ENCODE results near the gene EEIG1. TPM values are rescaled to one million over a fixed set of nuclear protein-coding genes. Genes with fewer than 3 reads are reported as not detected.

The EEIG1 gene
- total and polyA plus RNA-seq, 4 donors, result 15.2 to 96.3 (median 49.5) TPM

GRCh38 chr9:127953768-127954505 lies 26.9 kb downstream of the EEIG1 start:
- peaks cover 25% of the 10 kb centered on the region for H3K36me3 ChIP-seq (ENCODE audit: control insufficient read depth, insufficient read depth, low read length)
- no peaks in the 10 kb centered on the region for H3K27me3 ChIP-seq (ENCODE audit: control insufficient read depth, insufficient read depth, low read length)
- DNase-seq (ENCODE audit: low read depth in 4 of 6, low spot score in 6 of 6), result no peak
- 95% methylated on average over 16 of the region's 17 CpGs for whole genome bisulfite sequencing (ENCODE audit: insufficient coverage)
- peak overlapping the region; percentile 47 for H3K27ac ChIP-seq (ENCODE audit: low read depth, low read length)
- H3K9me3 ChIP-seq (ENCODE audit: control insufficient read depth, insufficient read depth, low read length), result peaks cover 2% of the 10 kb centered on the region
- no peak overlapping the region for H3K4me3 ChIP-seq (ENCODE audit: low read depth, low read length)
- H3K4me1 ChIP-seq (ENCODE audit: control insufficient read depth, insufficient read depth, low read length), result peaks cover 66% of the 10 kb centered on the region

- WGBS (ENCODE audit: insufficient coverage), result no CpG with 5 or more reads among the region's 1 CpG
- Histone ChIP-seq H3K4me3 (ENCODE audit: low read depth, low read length) (no peak overlapping the region), H3K27ac (ENCODE audit: low read depth, low read length) (peak overlapping the region; percentile 43), H3K4me1 (ENCODE audit: control insufficient read depth, insufficient read depth, low read length) (peaks cover 74% of the 10 kb centered on the region), H3K27me3 (ENCODE audit: control insufficient read depth, insufficient read depth, low read length) (no peaks in the 10 kb centered on the region), H3K36me3 (ENCODE audit: control insufficient read depth, insufficient read depth, low read length) (peaks cover 32% of the 10 kb centered on the region), H3K9me3 (ENCODE audit: control insufficient read depth, insufficient read depth, low read length) (peaks cover 2% of the 10 kb centered on the region)
- no peak for DNase-seq (ENCODE audit: low read depth in 4 of 6, low spot score in 6 of 6)
Measured at GRCh38 chr9:127953154-127953553, 27.6 kb downstream of the EEIG1 start.

GRCh38 chr9:127950513-127951289 lies 30.1 kb downstream of the EEIG1 start:
- Histone ChIP-seq H3K9me3 (ENCODE audit: control insufficient read depth, insufficient read depth, low read length) (no peaks in the 10 kb centered on the region), H3K4me3 (ENCODE audit: low read depth, low read length) (peak overlapping the region; percentile 24), H3K36me3 (ENCODE audit: control insufficient read depth, insufficient read depth, low read length) (peaks cover 53% of the 10 kb centered on the region), H3K27ac (ENCODE audit: low read depth, low read length) (peak overlapping the region; percentile 89), H3K4me1 (ENCODE audit: control insufficient read depth, insufficient read depth, low read length) (peaks cover 92% of the 10 kb centered on the region), H3K27me3 (ENCODE audit: control insufficient read depth, insufficient read depth, low read length) (no peaks in the 10 kb centered on the region)
- WGBS (ENCODE audit: insufficient coverage), result 20% methylated on average over 18 of the region's 21 CpGs
- DNase-seq (ENCODE audit: low read depth in 4 of 6, low spot score in 6 of 6), result peak in 3 of 6 donors; percentile 62 to 90 (median 84)

GRCh38 chr9:127949827-127950512 lies 30.8 kb downstream of the EEIG1 start:
- H3K36me3 ChIP-seq (ENCODE audit: control insufficient read depth, insufficient read depth, low read length), result peaks cover 59% of the 10 kb centered on the region
- no peaks in the 10 kb centered on the region for H3K9me3 ChIP-seq (ENCODE audit: control insufficient read depth, insufficient read depth, low read length)
- DNase-seq (ENCODE audit: low read depth in 4 of 6, low spot score in 6 of 6), result no peak
- peaks cover 92% of the 10 kb centered on the region for H3K4me1 ChIP-seq (ENCODE audit: control insufficient read depth, insufficient read depth, low read length)
- H3K4me3 ChIP-seq (ENCODE audit: low read depth, low read length), result peak overlapping the region; percentile 24
- H3K27me3 ChIP-seq (ENCODE audit: control insufficient read depth, insufficient read depth, low read length), result no peaks in the 10 kb centered on the region
- 46% methylated on average over 15 of the region's 17 CpGs for WGBS (ENCODE audit: insufficient coverage)
- peak overlapping the region; percentile 89 for H3K27ac ChIP-seq (ENCODE audit: low read depth, low read length)

- Histone ChIP-seq H3K27me3 (ENCODE audit: control insufficient read depth, insufficient read depth, low read length) (no peaks in the 10 kb centered on the region), H3K9me3 (ENCODE audit: control insufficient read depth, insufficient read depth, low read length) (no peaks in the 10 kb centered on the region), H3K4me3 (ENCODE audit: low read depth, low read length) (peak overlapping the region; percentile 24), H3K4me1 (ENCODE audit: control insufficient read depth, insufficient read depth, low read length) (peaks cover 89% of the 10 kb centered on the region), H3K27ac (ENCODE audit: low read depth, low read length) (peak overlapping the region; percentile 67), H3K36me3 (ENCODE audit: control insufficient read depth, insufficient read depth, low read length) (peaks cover 75% of the 10 kb centered on the region)
- whole genome bisulfite sequencing (ENCODE audit: insufficient coverage), result 83% methylated on average over 15 of the region's 17 CpGs
- no peak for DNase-seq (ENCODE audit: low read depth in 4 of 6, low spot score in 6 of 6)
Measured at GRCh38 chr9:127947841-127948710, 32.7 kb downstream of the EEIG1 start.

- Histone ChIP-seq H3K27me3 (ENCODE audit: control insufficient read depth, insufficient read depth, low read length) (no peaks in the 10 kb centered on the region), H3K27ac (ENCODE audit: low read depth, low read length) (peak overlapping the region; percentile 25), H3K36me3 (ENCODE audit: control insufficient read depth, insufficient read depth, low read length) (peaks cover 84% of the 10 kb centered on the region), H3K4me1 (ENCODE audit: control insufficient read depth, insufficient read depth, low read length) (peaks cover 90% of the 10 kb centered on the region), H3K4me3 (ENCODE audit: low read depth, low read length) (no peak overlapping the region), H3K9me3 (ENCODE audit: control insufficient read depth, insufficient read depth, low read length) (no peaks in the 10 kb centered on the region)
- DNase-seq (ENCODE audit: low read depth in 4 of 6, low spot score in 6 of 6), result no peak
- WGBS (ENCODE audit: insufficient coverage), result 64% methylated on average over 3 of the region's 3 CpGs
Measured at GRCh38 chr9:127946728-127947127, 34.1 kb downstream of the EEIG1 start.

- Histone ChIP-seq H3K27me3 (ENCODE audit: control insufficient read depth, insufficient read depth, low read length) (no peaks in the 10 kb centered on the region), H3K4me1 (ENCODE audit: control insufficient read depth, insufficient read depth, low read length) (peaks cover 85% of the 10 kb centered on the region), H3K9me3 (ENCODE audit: control insufficient read depth, insufficient read depth, low read length) (no peaks in the 10 kb centered on the region), H3K4me3 (ENCODE audit: low read depth, low read length) (no peak overlapping the region), H3K27ac (ENCODE audit: low read depth, low read length) (peak overlapping the region; percentile 33), H3K36me3 (ENCODE audit: control insufficient read depth, insufficient read depth, low read length) (peaks cover 90% of the 10 kb centered on the region)
- no peak for DNase-seq (ENCODE audit: low read depth in 4 of 6, low spot score in 6 of 6)
- WGBS (ENCODE audit: insufficient coverage), result 84% methylated on average over 7 of the region's 9 CpGs
Measured at GRCh38 chr9:127945942-127946341, 34.8 kb downstream of the EEIG1 start.

- WGBS (ENCODE audit: insufficient coverage), result 88% methylated on average over 19 of the region's 24 CpGs
- Histone ChIP-seq H3K27ac (ENCODE audit: low read depth, low read length) (peak overlapping the region; percentile 33), H3K27me3 (ENCODE audit: control insufficient read depth, insufficient read depth, low read length) (no peaks in the 10 kb centered on the region), H3K36me3 (ENCODE audit: control insufficient read depth, insufficient read depth, low read length) (peaks cover 85% of the 10 kb centered on the region), H3K9me3 (ENCODE audit: control insufficient read depth, insufficient read depth, low read length) (no peaks in the 10 kb centered on the region), H3K4me3 (ENCODE audit: low read depth, low read length) (no peak overlapping the region), H3K4me1 (ENCODE audit: control insufficient read depth, insufficient read depth, low read length) (peaks cover 79% of the 10 kb centered on the region)
- no peak for DNase-seq (ENCODE audit: low read depth in 4 of 6, low spot score in 6 of 6)
Measured at GRCh38 chr9:127945338-127945737, 35.5 kb downstream of the EEIG1 start.
